Choroid plexus epithelial cell (primary cell): ENCODE data around the gene ATP10A.
A peak's percentile ranks its signal among the peaks of the same experiment; 100 is the strongest.

Experiments used
- DNase-seq: peaks from one replicate; pipeline ENCODE4 v3.0.0-alpha.2; 2010; ENCODE audit warnings: low read depth
- H3K4me3 ChIP-seq: 2 replicates; pipeline ENCODE4 v1.5.1; 2011; ENCODE audit warnings: low read depth, mild to moderate bottlenecking, control low read depth, low read length, moderate library complexity
- CTCF ChIP-seq: conservative IDR thresholded peaks from 2 replicates; pipeline ENCODE4 v1.5.1; 2011; ENCODE audit warnings: low read depth, mild to moderate bottlenecking, control low read depth, inconsistent platforms, low read length, moderate library complexity

The ATP10A gene

GRCh38 chr15:25741256-25741580, 121.9 kb downstream of the ATP10A start:
- no peak for TF ChIP-seq CTCF
- no peak overlapping the region for H3K4me3 ChIP-seq
- DNase-seq: no peak

GRCh38 chr15:25740383-25741255, 122.5 kb downstream of the ATP10A start:
- no peak for DNase-seq
- no peak overlapping the region for H3K4me3 ChIP-seq
- no peak for TF ChIP-seq CTCF

GRCh38 chr15:25739687-25740121, 123.4 kb downstream of the ATP10A start:
- no peak overlapping the region for H3K4me3 ChIP-seq
- peak; percentile 28 for TF ChIP-seq CTCF
- DNase-seq: peak; percentile 9

- TF ChIP-seq CTCF: no peak
- no peak overlapping the region for H3K4me3 ChIP-seq
- DNase-seq: no peak
Measured at GRCh38 chr15:25738171-25738965, 124.8 kb downstream of the ATP10A start.

GRCh38 chr15:25737218-25737643, 125.9 kb downstream of the ATP10A start:
- no peak for TF ChIP-seq CTCF
- no peak overlapping the region for H3K4me3 ChIP-seq
- no peak for DNase-seq

DNA sequence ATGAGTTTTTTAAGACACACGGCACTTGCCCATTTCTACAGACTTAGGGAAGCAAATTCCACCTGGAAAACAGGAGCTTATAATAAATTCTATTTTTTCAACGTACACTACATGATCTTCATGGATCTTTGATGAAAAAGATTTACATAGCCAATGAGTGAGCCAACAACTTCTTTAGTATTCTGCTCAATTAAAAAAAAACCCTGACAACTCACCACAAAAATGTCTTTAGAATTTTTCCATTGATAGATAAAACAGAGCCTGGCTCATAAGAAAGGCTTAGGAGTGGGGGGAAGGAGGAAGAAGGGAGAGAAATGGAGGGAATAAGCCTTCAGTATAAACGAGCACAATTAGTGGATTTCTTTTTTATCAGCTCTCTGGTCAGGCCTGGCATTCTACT, 126.7 kb downstream of the ATP10A start:
- no peak overlapping the region for H3K4me3 ChIP-seq
- DNase-seq: no peak
- TF ChIP-seq CTCF: no peak
